ENCODE results near the gene FSIP1.

- TF ChIP-seq GATA2 (IDR thresholded peaks at IDR 0.05; ENCODE audit: low read depth, low read length) (no peak), GATA3 (IDR thresholded peaks at IDR 0.05; ENCODE audit: low read depth, low read length) (no peak)
Observed at GRCh38 chr15:39736412-39737195, 46.0 kb downstream of the FSIP1 start.
